GM18520 (cell line): ENCODE results near the gene FGD6.
"Not testable (repeated sequence)": the region's sequence is repeated elsewhere in the genome, so short reads cannot be mapped to it uniquely, and the experiment has no call there.

Experiments used
- ATAC-seq: cut with Tn5 transposase; IDR thresholded peaks from one replicate; pipeline ENCODE4 v1.9.1; 2021; ENCODE audit not compliant: unreplicated experiment

The FGD6 gene

GRCh38 chr12:95096852-95097251 lies 120.4 kb downstream of the FGD6 start:
- ATAC-seq = no peak

GRCh38 chr12:95096378-95096777 lies 120.9 kb downstream of the FGD6 start:
- no peak for ATAC-seq

GRCh38 chr12:95095866-95096265 lies 121.4 kb downstream of the FGD6 start:
- not testable (repeated sequence) for ATAC-seq

GRCh38 chr12:95089462-95089861 lies 127.8 kb downstream of the FGD6 start:
- ATAC-seq = no peak

GRCh38 chr12:95088379-95088778 lies 128.9 kb downstream of the FGD6 start:
- no peak for ATAC-seq

- ATAC-seq = no peak
These were observed 131.7 kb downstream of the FGD6 start for GRCh38 chr12:95085612-95086011.

GRCh38 chr12:95083938-95084337 lies 133.3 kb downstream of the FGD6 start:
- ATAC-seq = no peak

- ATAC-seq = no peak
These were observed 133.8 kb downstream of the FGD6 start for GRCh38 chr12:95083471-95083870.

GRCh38 chr12:95077341-95077740 lies 139.9 kb downstream of the FGD6 start:
- ATAC-seq = no peak

GRCh38 chr12:95074766-95075165 lies 142.5 kb downstream of the FGD6 start:
- ATAC-seq = no peak

GRCh38 chr12:95073698-95074520 lies 143.4 kb downstream of the FGD6 start:
- ATAC-seq = no peak

GRCh38 chr12:95072900-95073697 lies 144.2 kb downstream of the FGD6 start, which contains the start of gene NR2C1:
NR2C1 (minus strand) TSS chr12:95073618; CDS start chr12:95067384, 6,234 bp downstream.
- ATAC-seq = peak; percentile 88

GRCh38 chr12:95070378-95070777 lies 146.9 kb downstream of the FGD6 start:
- ATAC-seq = no peak

- no peak for ATAC-seq
These were observed 151.0 kb downstream of the FGD6 start for GRCh38 chr12:95066091-95066855.

- no peak for ATAC-seq
These were observed 156.3 kb downstream of the FGD6 start for GRCh38 chr12:95060951-95061350.

- no peak for ATAC-seq
These were observed 157.3 kb downstream of the FGD6 start for GRCh38 chr12:95059984-95060383.

GRCh38 chr12:95057424-95057823 lies 159.8 kb downstream of the FGD6 start:
- no peak for ATAC-seq

- no peak for ATAC-seq
These were observed 162.2 kb downstream of the FGD6 start for GRCh38 chr12:95055057-95055456.

- no peak for ATAC-seq
These were observed 163.1 kb downstream of the FGD6 start for GRCh38 chr12:95054206-95054605.

GRCh38 chr12:95051241-95051640 lies 166.0 kb downstream of the FGD6 start:
- no peak for ATAC-seq

GRCh38 chr12:95037906-95038305 lies 179.4 kb downstream of the FGD6 start:
- ATAC-seq = no peak
